Measurements from ENCODE around the gene FOXJ1. TPM values are rescaled to one million over a fixed set of nuclear protein-coding genes. Genes with fewer than 3 reads are reported as not detected.
A peak's percentile ranks its signal among the peaks of the same experiment; 100 is the strongest.

FOXJ1 gene
- total and polyA plus RNA-seq, 8 donors, result 0.12 to 6.7 (median 1.3) TPM; not detected in 3

DNA sequence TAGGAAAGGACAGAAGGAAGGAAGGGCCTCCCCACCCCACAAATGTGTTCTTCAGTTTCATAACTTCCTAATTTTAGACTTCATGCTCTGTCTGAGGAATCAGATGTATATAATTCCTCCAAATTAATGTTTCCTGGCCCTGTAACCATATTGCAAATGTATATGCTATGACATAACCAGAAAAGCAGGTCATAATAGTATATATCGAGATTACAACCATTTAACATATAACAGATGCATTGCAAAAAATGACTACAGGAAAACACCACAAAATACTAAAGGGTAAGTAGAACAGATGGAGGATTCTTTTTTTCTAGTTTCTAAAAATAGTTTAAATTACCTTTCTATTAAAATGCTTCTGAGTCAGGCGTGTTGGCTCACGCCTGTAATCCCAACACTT lies 34.3 kb downstream of the FOXJ1 start:
- WGBS, 5 donors, result 59 to 65% (median 61%) methylated on average over 3 of the region's 3 CpGs
- no peak for TF ChIP-seq POLR2A (IDR thresholded peaks at IDR 0.05)
- no peak for TF ChIP-seq POLR2AphosphoS5 (IDR thresholded peaks at IDR 0.05)
- no peak for TF ChIP-seq EP300 (IDR thresholded peaks at IDR 0.05)
- no peak for TF ChIP-seq CTCF (IDR thresholded peaks at IDR 0.05)
- Histone ChIP-seq H3K36me3 (peaks cover 1 to 3% (median 2%) of the 10 kb centered on the region in 4 donors), H3K4me3 (no peak overlapping the region), H3K9me3 (no peaks in the 10 kb centered on the region), H3K27me3 (no peaks in the 10 kb centered on the region), H3K4me1 (peaks cover 16 to 42% (median 34%) of the 10 kb centered on the region in 4 donors), H3K27ac (peak overlapping the region in 2 of 5 donors; percentile 19 to 39)
- DNase-seq, result no peak
- intact Hi-C loops (cut with DNase I; ENCODE audit: low total_unique reads), result no loop called here

GRCh38 chr17:76104896-76105231 lies 36.2 kb downstream of the FOXJ1 start:
- intact Hi-C loops (cut with DNase I; ENCODE audit: low total_unique reads), result no loop called here
- no peak for DNase-seq
- peaks cover 16 to 48% (median 36%) of the 10 kb centered on the region in 4 donors for H3K4me1 ChIP-seq
- TF ChIP-seq POLR2A (IDR thresholded peaks at IDR 0.05) (no peak), POLR2AphosphoS5 (IDR thresholded peaks at IDR 0.05) (no peak), EP300 (IDR thresholded peaks at IDR 0.05) (no peak), CTCF (IDR thresholded peaks at IDR 0.05) (no peak)
- peaks cover 17 to 21% (median 20%) of the 10 kb centered on the region in 4 donors for H3K36me3 ChIP-seq
- 67 to 85% (median 75%) methylated on average over 5 of the region's 5 CpGs for WGBS, 5 donors
- no peak overlapping the region for H3K27ac ChIP-seq
- no peaks in the 10 kb centered on the region for H3K27me3 ChIP-seq
- no peak overlapping the region for H3K4me3 ChIP-seq
- H3K9me3 ChIP-seq, result no peaks in the 10 kb centered on the region

DNA sequence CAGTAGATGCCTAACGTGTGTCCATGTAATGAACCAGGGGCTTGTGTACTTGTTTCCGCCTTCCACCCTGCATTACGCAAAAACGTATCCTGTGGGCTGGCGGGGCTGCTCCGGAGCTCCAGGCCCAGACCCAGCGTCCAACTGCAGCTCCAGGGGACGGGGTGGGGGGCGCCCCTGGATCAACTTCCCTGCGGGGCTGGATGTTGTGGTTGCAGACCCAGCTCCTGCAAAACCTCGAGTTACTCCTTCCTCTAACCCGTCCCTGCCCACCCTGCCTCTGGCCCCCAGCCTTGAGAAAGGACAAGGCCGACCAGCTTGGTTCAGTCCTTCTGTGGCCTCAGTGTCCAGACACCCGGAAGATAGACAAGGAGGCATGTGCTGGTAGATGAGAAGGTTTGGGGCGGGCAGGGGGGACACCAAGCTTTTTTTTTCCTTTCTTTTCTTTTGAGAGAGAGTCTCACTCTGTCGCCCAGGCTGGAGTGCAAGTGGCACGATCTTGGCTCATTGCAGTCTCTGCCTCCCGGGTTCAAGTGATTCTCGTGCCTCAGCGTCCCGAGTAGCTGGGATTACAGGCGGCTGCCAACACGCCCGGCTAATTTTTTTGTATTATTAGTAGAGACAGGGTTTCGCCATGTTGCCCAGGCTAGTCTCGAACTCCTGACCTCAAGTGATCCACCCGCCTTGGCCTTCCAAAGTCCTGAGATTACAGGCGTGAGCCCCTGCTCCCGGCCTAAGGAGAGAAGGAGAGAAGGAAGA lies 36.7 kb downstream of the FOXJ1 start:
- DNase-seq, result no peak
- Histone ChIP-seq H3K36me3 (peaks cover 22 to 26% (median 25%) of the 10 kb centered on the region in 4 donors), H3K4me3 (peak overlapping the region; percentile 91 to 94 (median 91)), H3K27ac (peak overlapping the region; percentile 69 to 86 (median 82)), H3K9me3 (no peaks in the 10 kb centered on the region), H3K27me3 (no peaks in the 10 kb centered on the region), H3K4me1 (peaks cover 16 to 48% (median 36%) of the 10 kb centered on the region in 4 donors)
- 81 to 87% (median 86%) methylated on average over 29 of the region's 29 CpGs for WGBS, 5 donors
- no peak for TF ChIP-seq CTCF (IDR thresholded peaks at IDR 0.05)
- no peak for TF ChIP-seq EP300 (IDR thresholded peaks at IDR 0.05)
- TF ChIP-seq POLR2A (IDR thresholded peaks at IDR 0.05), result no peak
- no peak for TF ChIP-seq POLR2AphosphoS5 (IDR thresholded peaks at IDR 0.05)
- intact Hi-C loops (cut with DNase I; ENCODE audit: low total_unique reads), result no loop called here

DNA sequence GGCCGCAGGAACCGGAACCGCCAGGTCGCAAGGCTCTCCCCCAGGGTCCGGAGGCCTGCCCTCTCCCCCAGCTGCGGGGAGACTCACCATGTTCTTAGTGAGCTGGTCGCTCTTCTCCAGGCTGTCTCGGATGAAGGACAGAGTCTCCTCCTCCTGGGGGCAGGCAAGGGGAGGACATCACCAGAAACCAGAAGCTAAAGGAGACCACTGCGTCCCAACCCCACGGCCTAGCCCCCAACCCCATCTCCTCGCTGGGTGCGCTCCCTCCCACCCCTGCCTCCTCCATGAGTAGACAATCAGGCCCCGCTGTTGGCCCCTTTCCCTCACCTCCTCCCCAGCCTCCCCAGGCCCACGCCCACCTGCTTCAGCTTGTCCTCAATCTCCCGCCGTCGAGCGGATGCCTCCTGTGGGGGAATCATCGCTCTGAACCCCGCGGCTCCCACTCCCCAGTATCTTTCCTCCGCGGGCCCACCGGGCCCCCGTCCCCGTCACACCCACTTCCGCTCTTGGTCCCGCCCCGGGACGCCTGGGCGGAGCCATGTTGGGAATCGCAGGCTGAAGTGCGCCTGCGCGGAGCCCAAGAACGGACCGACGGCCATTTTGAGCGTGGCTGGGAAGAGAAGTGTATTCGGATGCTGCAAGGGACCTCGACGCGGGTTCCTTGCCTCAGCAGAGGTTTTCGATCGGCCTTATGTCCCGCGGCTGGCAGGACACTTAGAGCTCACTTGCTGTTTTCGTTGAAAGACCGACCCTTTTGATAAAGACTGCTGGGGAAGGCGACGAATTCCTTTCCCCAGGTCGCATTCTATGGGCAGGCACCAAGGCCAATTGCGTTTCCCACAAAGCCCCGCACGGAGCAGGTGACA lies 37.5 kb downstream of the FOXJ1 start, which contains the start of gene EXOC7:
TSS of gene EXOC7 (minus strand) at position 514 of the 866 bp plus-strand sequence. CDS start at position 419, 95 bp downstream.
- TF ChIP-seq POLR2AphosphoS5 (IDR thresholded peaks at IDR 0.05) (peak; percentile 79 to 92 (median 86)), EP300 (IDR thresholded peaks at IDR 0.05) (no peak)
- Histone ChIP-seq H3K27me3 (no peaks in the 10 kb centered on the region), H3K4me1 (peaks cover 16 to 48% (median 36%) of the 10 kb centered on the region in 4 donors), H3K4me3 (peak within 1 kb of the TSS; percentile 91 to 94 (median 91)), H3K36me3 (peaks cover 26 to 35% (median 33%) of the 10 kb centered on the region in 4 donors), H3K27ac (peak within 1 kb of the TSS; percentile 69 to 86 (median 82)), H3K9me3 (no peaks in the 10 kb centered on the region)
- DNase-seq, result peak; percentile 94 to 98
- intact Hi-C loops (cut with DNase I; ENCODE audit: low total_unique reads), result no loop called here
- 3 to 9% (median 4%) methylated on average over 31 to 55 of the region's 55 CpGs for WGBS, 5 donors
